LNCaP clone FGC (cell line): Measurements from ENCODE around the gene PDGFD.

Experiments used
- DNase-seq: peaks from one replicate; pipeline ENCODE4 v3.0.0-alpha.2; 2011; ENCODE audit warnings: low read depth
- H3K4me3 ChIP-seq: 2 replicates; pipeline ENCODE4 v1.5.1; 2011; ENCODE audit warnings: mild to moderate bottlenecking, low read depth, low read length, control low read depth
- TF ChIP-seq, protein P1 (sequence below): IDR thresholded peaks from 2 replicates; pipeline ENCODE4 v1.5.1; 2012; ENCODE audit warnings: mild to moderate bottlenecking; ENCODE audit not compliant: control insufficient read depth, insufficient read depth; ENCODE audit errors: extremely low read depth

PDGFD gene

DNA sequence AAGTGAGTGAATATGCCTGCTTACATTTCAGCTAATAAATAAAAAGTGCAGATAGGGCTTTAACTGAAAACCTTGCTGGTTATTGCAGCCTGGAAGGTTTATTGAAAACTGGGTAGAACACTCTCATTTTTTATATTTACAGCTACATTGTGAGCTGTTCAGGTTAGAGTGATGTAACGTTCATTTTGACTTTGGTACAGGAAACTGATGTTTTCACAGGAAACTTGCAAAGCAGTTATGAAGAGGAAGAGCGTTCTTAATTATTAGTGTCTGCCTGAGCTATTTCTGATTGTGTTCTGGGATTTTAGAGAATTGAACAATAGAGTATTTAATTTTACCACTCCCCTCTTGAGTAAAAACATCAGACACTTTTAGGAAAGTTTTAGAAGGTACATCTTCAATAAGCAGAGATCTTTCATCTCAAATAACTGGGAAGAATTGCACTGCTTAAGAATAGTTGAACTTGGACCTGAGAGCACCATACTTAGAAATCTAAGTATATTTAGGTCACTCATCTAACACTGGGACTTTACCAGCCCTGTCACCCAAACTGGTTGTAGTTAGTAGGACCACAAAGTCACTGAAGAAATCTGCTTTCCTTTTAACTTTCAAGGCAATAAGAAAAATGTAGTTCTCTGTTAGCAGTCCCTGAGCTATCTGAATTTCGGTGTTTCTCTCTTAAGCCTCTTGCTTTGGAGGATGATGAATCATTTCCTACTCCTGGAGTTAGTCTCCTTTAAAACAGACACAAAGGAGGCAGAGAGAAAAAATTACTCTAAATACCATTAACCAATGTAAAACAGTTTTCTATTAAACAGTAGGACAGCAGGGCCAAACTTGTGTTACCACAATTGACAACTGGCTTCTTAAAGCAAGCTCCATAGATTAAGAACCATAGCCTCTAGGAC, 256.1 kb downstream of the PDGFD start:
- no peak for DNase-seq
- no peak overlapping the region for H3K4me3 ChIP-seq
- TF ChIP-seq, protein P1, sequence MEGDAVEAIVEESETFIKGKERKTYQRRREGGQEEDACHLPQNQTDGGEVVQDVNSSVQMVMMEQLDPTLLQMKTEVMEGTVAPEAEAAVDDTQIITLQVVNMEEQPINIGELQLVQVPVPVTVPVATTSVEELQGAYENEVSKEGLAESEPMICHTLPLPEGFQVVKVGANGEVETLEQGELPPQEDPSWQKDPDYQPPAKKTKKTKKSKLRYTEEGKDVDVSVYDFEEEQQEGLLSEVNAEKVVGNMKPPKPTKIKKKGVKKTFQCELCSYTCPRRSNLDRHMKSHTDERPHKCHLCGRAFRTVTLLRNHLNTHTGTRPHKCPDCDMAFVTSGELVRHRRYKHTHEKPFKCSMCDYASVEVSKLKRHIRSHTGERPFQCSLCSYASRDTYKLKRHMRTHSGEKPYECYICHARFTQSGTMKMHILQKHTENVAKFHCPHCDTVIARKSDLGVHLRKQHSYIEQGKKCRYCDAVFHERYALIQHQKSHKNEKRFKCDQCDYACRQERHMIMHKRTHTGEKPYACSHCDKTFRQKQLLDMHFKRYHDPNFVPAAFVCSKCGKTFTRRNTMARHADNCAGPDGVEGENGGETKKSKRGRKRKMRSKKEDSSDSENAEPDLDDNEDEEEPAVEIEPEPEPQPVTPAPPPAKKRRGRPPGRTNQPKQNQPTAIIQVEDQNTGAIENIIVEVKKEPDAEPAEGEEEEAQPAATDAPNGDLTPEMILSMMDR: no peak

DNA sequence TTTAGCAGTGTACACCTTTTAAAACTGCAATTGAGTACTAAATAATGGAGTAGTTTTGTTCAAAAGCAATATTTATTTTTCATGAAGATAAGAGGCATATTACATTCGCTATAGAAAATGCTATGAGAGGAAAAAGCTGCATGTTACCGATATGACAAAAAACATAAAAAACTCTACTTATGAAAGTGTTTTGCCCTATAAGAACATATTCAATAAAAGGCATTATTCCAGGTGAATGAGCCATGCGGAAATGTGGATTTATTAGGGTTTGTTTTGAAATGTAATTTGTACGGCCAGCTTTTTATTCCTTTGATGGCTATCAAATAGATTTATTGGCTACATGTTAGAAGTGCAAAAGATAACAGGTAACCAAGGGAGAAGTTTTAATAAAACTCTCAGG, 256.8 kb downstream of the PDGFD start:
- DNase-seq: no peak
- TF ChIP-seq, protein P1: no peak
- no peak overlapping the region for H3K4me3 ChIP-seq

DNA sequence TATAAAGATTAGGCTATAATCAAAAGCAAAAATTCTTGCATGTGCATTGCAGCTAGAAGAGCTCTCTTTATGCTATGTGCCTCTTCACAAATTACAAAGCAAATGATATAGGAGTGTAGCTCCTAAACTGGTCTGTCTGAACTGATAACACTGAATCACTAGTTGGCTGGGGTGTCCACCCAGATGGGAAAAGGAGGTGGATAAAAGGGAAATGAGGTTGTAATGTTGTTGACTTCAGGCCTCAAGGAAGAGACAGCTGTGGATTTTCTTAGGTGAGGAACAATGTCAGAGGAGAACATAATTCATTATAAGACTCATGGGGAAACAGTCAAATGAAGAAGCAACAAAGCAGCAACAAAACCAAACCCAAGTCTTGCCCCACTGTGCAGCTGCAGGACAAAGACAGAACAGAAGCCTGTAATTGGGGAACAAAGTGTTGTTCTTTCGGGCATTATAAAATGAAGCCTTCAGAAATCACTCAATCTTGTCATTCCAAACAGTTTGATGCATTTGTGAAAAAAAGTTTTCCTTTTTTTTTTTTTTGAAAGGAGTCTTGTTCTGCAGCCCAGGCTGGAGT, 257.6 kb downstream of the PDGFD start:
- no peak for DNase-seq
- TF ChIP-seq, protein P1: no peak
- H3K4me3 ChIP-seq: no peak overlapping the region

DNA sequence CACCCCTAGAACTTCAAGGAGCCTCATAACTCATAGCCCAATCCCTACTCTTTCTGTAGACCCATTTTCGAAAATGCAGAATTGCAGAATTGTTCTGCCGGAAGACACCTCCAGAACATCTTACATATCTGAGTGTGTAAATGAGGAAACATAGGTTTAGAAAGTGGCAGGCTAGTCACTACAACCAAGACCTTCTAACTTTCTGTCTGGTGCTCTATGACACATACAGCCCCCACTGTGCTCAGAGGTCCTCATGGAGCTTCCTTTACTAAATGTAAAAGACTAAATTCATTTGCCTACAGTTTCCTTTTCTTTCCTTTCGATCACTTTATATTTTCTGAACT, 259.7 kb downstream of the PDGFD start:
- no peak for DNase-seq
- H3K4me3 ChIP-seq: no peak overlapping the region
- TF ChIP-seq, protein P1: no peak

DNA sequence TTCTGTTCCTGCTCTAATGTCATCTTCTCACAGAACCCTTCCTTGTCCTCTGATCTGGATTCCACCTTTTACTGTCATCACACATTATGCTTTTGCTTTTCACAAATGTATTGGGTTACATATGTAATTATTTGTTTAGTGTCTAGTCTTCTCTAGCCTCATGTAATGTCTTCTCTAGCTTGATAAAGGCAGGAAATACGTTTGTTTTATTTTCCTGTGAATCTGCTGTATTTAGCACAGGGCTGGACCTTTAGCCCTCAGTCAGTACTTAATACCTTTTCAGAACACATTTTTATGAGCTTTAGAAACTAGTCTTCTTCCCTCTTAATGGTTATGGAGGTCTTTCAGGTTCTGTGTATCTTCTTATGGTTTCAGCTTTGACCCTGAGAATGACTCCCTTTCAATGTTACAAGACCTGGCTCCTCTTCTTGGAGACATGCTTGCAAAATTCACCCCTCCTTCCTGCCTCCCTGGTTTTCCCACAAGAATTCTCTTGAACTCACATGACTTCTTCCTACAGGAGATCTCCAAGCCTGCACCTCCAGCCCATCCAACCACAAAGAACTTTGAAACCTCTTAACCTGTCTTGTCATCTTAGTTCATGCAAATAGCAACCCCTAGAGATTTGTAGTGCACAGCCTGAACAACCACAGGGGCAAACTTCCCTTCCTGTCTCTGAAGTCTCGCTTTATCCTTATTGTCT, 260.2 kb downstream of the PDGFD start:
- DNase-seq: no peak
- H3K4me3 ChIP-seq: no peak overlapping the region
- TF ChIP-seq, protein P1: no peak

DNA sequence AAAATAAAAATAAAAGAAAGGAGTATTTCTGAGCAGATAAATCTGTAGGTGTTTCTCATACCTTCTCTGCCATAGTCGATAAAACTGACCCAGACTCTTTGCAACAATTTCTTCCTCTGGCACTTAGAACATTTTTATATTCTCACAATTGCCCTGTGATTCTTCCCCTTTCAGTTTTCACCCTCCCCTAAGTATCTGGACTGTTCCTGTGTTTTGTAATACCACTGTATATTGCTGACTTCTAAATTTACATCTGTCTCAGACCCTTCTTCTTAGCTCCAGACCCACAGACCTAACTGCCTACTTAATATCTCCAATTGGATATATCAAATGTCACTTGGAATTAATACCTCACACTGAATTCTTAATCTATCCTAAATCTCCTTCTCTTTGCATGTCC, 261.0 kb downstream of the PDGFD start:
- no peak overlapping the region for H3K4me3 ChIP-seq
- TF ChIP-seq, protein P1: no peak
- no peak for DNase-seq
